Tracheal epithelial cell (primary cell): ENCODE measurements around the gene TENM4. TPM values are rescaled to one million over a fixed set of nuclear protein-coding genes. Genes with fewer than 3 reads are reported as not detected.

Source experiments
- total RNA-seq: library from RNA; depleted of rRNA; stranded (reverse); fragments of >200 nt; gene quantifications from 2 replicates; pipeline ENCODE4 v1.2.1, GENCODE V29; 2014

TENM4 gene
- 14.5 and 27.2 TPM in 2 replicates for total RNA-seq

DNA sequence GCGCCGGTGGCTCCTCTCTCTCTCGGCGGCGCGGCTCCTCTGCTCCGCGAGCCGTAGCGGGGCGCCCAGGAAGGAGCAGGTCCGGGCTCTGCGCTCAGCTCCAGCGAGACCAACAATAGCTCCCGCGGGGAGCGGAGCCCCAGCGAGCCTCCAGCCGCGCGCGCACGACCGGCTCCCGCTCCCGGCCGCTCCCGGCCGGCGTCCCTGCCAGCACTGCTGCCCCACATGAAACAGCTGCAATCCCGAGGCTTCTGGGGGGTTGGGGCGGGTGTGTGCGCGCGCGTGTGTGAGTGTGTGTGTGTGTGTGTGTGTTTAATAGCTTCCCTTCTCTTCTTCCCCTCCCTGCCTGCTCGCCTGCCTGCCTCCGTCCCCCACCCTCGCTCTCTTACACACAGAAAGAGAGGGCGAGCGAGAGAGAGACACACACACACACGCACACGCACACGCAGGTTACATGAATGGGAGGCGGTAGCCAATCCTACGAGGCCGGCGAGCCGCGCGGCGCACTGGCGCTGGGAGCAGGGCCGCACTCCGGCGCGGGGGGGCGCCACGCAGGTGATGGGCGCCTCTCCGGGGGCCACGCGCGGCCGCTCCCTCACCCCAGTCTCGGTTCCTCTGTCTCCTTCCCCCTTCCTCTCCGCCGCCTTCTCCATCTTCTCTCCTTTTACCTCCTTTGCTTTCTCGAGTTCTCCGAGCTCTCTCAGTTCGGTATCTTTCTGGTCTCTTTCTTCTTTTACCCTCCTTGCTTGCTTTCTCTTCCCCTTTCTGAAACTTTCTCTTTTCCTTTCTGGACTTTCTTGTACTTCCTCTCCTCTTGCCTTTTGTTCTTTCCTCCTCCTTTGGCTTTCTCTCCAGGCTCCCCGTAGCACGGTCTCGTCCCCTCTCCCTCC lies at the start of gene TENM4:
TSS of gene TENM4 (minus strand) at position 460 of the 890 bp plus-strand sequence. CDS start 371,086 bp downstream, outside the sequence.

